Left lobe of liver (tissue), 2 donors: Measurements from ENCODE around the gene PUS7. TPM values are rescaled to one million over a fixed set of nuclear protein-coding genes. Genes with fewer than 3 reads are reported as not detected.
"Not testable (repeated sequence)": the region's sequence is repeated elsewhere in the genome, so short reads cannot be mapped to it uniquely, and the experiment has no call there.

Experiments
- ATAC-seq: fragments of 200-7000 bp; cut with Tn5 transposase; one replicate; pipeline ENCODE4 v1.9.1; 2020; ENCODE audit warnings: mild to moderate bottlenecking, moderate library complexity
- DNase-seq: peaks from one replicate; pipeline ENCODE4 v3.0.0-alpha.2; 2020; ENCODE audit warnings: low spot score
- total RNA-seq: library from RNA; stranded (reverse); gene quantifications from one replicate; pipeline ENCODE4 v1.2.1, GENCODE V29; 2021
- donor health status: DM: no; HTN: no; CAD: no; lungs with moderate emphysema.
- donor health status: DM: no; HTN: yes; CAD: no.

Gene PUS7, protein sequence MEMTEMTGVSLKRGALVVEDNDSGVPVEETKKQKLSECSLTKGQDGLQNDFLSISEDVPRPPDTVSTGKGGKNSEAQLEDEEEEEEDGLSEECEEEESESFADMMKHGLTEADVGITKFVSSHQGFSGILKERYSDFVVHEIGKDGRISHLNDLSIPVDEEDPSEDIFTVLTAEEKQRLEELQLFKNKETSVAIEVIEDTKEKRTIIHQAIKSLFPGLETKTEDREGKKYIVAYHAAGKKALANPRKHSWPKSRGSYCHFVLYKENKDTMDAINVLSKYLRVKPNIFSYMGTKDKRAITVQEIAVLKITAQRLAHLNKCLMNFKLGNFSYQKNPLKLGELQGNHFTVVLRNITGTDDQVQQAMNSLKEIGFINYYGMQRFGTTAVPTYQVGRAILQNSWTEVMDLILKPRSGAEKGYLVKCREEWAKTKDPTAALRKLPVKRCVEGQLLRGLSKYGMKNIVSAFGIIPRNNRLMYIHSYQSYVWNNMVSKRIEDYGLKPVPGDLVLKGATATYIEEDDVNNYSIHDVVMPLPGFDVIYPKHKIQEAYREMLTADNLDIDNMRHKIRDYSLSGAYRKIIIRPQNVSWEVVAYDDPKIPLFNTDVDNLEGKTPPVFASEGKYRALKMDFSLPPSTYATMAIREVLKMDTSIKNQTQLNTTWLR
- 4.9 TPM for total RNA-seq

DNA sequence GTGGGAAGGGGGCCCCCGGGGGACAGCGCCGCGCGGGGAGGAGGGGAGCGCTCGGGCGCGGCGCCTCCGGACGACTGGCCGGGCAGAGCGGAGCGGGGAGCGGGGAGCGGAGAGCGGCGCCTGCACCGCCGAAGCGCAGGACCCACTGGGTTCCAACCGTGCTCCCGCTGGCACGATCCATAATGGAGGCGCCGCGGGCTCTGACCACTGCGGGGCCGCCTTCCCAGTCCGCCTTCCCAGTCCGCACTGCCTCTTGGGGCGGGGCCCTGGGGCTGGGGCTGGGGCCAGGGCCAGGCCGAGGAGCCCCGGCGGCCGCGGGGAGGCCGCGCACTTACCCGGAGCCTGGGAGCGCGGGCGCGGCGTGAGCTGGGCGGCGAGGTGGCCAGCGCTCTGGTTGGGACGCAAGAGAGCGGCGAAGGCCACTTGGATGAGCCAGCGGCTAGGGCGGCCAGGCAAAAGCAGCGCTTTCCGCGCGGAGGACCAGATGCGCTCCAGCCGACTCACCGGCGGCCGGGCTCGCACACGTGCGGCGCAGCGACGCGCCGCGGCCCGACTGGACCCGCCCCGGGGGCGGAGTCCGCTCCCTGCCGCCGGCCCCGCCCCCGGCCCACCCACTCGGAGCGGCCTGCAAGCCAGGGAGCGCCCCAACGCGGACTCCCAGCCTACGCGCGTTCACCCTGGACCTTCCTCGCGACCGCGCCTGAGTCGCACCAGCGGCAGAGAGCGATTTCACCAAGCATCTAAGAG lies at the start of gene PUS7:
Gene PUS7 (minus strand): TSS at position 555 of the 747 bp plus-strand sequence. CDS start 13,759 bp downstream, outside the sequence.
- DNase-seq (peak; percentile 90), ATAC-seq (peak; percentile 93)

DNA sequence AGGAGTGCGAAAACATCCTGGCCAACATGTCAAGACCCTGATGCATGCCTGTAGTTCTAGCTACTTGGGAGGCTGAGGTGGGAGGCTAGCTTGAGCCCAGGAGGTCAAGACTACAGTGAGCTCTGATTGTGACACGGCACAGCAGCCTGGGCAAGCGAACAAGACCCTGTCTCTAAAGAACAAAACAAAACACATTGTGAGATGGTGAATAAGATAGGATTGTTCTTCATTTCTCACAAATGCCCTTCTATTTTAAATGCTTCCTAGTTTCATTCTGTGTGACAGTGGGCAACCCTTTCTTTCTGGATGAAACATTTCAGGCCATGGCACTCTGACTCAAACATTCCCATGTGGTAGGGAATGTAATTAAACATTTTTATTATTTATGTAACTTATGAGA lies 45.8 kb upstream of the PUS7 start:
- no peak for ATAC-seq
- no peak for DNase-seq

DNA sequence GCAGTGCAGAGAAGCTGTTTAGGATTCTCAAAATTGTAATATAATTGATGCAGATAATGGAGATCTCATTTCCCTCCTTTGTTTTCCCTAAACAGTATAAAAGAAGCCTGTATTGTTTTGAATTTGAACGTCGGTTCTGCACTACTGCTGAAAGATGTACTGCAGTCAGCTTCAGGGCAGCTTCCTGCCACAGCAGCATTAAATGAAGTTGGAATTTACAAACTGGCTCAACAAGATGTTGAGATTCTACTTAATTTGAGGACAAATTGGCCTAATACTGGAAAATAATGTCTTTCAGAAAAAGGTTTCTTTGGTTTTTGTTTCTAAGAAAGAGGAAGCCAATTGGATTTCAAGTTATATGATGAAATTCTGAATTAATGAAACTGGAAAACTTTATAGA lies 45.0 kb upstream of the PUS7 start:
- ATAC-seq (no peak), DNase-seq (no peak)

DNA sequence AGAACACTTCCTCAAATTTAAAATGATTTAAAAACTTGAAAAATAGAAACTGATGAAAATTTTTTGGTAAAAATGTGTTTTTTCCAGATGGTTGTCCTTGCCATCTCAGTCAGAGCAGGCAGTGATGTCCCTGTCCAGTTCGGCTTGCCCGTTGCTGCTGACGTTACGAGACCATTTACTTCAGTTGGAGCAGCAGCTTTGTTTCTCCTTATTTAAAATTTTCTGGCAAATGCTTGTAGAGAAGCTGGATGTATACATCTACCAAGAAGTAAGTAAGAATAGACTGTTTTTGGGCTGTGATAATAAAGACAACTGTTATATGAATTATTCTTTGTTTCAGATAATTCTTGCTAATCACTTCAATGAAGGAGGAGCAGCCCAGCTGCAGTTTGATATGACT lies 43.1 kb upstream of the PUS7 start:
- ATAC-seq (no peak), DNase-seq (no peak)

DNA sequence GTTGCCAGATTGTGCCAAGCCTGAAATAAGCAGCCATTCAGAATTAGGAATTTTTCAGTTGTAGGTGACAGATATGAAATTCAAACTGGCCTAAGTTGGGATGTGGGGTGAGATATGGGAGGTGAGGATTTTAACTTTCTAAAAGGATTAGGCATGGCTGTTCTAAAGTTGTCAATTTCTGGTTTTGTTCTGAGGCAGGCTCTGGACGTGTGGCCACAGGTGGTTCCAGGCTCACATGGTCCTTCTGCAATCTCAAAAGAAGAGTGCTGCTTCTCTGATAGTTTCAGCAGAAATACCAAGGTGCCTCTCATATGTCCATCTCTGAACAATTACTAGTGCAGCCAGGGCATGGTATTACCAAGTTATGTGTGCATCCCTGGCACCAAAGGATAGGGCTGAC lies 37.9 kb upstream of the PUS7 start:
- ATAC-seq, result no peak
- DNase-seq, result no peak

DNA sequence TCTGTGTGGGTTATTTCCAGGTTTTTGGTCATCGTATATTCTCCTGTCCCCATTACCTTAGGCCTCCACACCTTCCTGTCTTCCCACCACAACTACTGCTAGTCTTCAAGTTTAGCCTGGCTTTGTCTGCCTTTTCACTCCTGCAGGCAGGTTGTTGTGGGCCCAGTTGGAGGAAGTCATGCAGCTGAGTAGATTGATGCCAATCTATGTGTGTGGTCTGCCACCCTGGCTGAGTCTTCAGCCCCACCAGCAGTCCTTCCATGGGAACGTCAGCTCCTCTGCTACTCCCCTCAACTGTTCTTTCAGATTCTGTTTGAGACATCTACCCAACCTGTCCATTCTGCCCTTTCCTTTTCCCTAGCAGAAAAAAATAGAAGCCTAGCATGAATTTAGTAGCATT lies 16.3 kb upstream of the PUS7 start:
- no peak for DNase-seq
- ATAC-seq, result no peak

DNA sequence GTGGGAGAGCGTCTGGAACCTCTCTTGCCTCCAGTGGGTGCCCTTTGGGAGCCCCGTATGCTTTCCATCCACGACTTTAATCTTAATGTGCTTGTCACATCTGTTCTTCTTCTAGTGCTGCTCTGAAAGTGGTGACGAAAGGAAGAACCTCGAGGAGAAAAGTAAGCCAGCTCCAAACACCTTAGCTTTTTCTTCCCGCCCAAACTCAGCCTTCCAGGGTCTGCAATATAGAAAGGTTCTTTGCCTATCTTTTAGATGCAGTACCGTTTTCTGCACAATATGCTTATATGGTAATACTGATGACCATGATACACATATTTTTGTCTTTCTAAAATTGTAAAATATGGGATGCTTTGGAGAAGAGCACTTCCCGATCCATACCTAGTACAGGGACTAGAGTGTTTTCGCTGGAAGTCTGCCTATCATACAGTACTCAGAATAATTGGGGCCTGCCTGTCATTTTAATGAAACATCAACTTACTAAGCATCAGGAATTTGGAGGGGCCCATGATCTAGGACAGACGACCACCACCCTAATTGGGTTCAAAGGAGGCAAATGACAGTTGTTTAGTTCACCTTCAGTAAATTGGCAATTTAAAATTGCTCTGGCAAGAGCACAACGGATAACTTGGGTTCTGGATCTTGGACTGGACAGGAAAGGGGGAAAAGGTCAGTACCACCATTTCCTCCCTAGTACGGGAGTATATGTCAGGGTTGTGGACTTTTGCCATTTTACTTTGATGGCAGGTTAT lies 10.8 kb upstream of the PUS7 start:
- ATAC-seq (no peak), DNase-seq (no peak)

DNA sequence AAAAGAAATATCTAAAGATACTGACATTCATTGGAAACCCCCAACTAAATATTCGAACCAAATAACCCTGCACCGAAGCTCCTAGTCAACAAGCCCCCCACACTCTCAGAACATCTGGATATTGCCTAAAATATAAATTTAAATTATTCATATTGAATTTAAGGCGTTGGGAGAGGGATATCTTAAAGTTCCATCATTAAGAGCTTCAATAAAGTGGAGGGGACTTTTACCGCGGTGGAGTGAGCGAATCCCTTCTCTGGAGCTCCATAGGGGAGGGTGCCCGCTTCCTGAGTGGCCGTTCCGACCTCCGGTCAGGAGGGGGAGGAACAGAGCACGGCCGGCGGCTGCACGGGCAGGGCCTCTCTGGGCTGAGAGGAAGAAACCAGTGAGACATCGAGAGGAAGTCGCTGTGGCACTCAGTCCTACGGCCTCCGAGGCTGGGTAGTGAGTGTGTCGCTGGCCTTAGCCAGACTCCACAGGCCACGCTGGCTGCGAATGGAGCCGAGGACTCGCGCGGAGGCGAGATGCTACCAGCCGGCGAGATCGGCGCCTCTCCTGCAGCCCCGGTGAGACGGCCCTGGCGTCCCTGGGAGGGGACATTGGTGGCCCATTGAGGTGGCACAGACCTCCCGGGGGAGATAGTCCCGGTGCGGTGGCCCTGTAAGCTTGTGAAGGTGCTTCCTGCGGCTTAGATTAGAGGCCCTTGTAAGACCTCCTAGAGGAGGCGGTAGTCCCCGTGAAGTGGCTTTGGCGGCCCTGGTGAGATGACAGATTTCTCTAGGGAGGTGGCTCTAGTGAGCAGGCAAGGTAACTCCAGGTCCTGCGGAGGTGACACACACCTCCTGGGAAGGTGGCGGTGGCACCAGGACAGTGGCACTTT lies 10.0 kb upstream of the PUS7 start, which contains the start of gene RINT1:
Gene RINT1 (plus strand): TSS at position 410 of the 880 bp plus-strand sequence. CDS start 115 bp downstream, at position 525.
- ATAC-seq (peak; percentile 99), DNase-seq (peak; percentile 91)

DNA sequence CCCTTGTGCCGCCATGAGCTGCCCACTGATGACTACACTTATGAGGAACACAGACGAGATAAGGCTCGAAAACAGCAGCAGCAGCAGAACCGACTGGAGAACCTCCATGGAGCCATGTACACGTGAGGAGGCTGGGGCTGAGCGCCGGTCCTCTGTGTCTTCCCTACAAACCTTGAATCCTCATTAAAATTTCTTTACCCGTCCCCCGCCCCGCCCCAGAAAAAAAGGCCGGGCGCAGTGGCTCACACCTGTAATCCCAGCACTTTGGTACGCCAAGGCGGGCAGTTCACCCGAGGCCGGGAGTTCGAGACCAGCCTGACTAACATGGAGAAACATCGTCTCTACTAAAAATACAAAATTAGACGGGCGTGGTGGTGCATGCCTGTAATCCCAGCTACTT lies 8.5 kb upstream of the PUS7 start:
- no peak for ATAC-seq

DNA sequence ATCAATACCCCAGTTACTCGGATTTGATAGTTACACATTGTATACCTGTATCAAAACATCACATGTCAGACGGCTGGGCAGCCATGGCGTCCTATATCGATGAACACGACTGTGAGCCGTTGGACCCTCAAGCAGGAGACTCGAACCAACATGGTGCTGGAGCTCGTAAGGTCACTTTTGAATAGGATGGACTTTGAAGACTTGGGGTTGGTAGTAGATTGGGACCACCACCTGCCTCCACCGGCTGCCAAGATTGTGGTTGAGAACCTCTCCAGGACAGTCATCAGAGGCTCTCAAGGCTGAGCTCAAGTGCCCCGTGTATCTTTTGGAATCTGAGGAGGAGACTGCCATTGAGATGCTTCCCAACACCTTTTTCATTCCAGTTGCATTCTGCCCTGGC lies 8.1 kb upstream of the PUS7 start:
- DNase-seq, result no peak
- no peak for ATAC-seq

More for the DNA sequence above, 8.5 kb upstream of the PUS7 start:
- no peak for DNase-seq

DNA sequence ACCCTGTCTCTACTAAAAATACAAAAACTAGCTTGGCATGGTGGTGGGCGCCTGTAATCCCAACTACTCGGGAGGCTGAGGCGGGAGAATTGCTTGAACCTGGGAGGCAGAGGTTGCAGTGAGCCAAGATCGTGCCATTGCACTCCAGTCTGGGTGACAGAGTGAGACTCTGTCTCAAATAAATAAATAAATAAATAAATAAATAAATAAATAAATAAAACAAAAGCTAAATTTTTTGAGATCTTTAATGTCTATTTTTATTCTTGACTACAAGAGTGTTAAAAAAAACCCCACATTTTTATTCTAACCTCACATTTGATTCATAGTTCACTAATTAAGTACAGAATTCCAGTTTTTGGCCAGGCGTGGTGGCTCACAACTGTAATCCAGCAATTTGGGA lies 5.7 kb upstream of the PUS7 start:
- DNase-seq, ATAC-seq: not testable (repeated sequence)

DNA sequence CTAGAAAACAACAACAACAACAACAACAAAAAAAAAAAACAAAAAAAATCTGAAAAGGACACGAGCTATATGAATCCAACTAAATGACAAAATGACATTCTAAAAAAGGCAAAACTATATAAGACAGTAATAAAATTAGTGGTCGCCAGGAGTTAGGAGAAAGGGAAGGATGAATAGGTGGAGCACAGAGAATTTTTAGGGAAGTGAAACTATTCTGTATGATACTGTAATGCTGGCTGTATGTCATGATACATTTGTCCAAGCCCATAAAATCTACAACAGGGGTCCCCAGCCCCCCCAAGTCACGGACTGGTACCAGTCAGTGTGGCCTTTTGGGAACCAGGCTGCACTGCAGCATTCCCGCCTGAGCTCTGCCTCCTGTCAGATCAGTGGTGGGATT lies 2.8 kb upstream of the PUS7 start:
- DNase-seq, result no peak
- no peak for ATAC-seq

DNA sequence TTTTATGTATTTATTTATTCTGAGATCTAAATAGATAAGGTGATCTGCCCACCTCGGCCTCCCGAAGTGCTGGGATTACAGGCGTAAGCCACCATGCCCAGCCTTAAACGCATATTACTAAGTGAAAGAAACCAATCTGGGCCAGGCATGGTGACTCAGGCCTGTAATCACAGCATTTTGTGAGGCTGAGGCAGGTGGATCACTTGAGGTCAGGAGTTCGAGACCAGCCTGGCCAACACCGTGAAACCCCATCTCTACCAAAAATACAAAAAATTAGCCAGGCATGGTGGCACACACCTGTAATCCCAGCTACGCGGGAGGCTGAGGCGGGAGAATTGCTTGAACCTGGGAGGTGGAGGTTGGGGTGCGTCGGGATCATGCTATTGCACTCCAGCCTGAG lies 2.4 kb upstream of the PUS7 start:
- not testable (repeated sequence) for ATAC-seq, DNase-seq

DNA sequence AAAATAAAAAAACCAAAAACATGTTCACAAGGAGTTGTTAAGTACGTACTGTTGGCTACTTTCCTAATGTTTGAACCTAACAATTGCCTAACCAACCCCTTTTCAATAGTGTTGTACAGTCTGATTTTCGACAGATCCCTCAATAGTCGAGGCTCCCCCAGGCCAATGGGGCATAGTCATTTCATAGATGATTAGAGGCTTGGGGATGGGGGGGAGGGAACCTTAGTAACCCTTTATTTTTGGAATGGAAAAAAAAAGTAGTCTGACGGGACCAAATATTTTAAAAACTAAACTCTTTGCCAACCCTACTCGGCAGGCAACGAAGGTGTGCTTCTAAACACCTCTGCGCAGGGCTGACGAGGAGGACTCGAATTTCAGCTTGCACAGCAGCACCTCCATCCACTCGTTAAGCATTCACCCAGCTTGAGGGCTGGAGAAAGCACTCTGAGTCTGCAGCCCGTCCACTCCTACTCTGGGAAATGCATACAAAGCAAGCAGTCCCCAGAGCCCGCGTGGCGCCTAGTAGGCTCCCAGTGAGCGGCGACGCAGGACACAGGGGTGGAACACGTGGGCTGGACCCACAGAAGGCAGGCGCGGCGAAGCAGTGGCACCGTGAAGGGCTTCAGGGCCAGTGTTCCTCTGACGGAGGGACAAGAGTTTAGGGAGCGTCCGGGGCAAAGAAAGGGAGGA lies 899 bp downstream of the PUS7 start:
- ATAC-seq (peak; percentile 64), DNase-seq (peak; percentile 70)

DNA sequence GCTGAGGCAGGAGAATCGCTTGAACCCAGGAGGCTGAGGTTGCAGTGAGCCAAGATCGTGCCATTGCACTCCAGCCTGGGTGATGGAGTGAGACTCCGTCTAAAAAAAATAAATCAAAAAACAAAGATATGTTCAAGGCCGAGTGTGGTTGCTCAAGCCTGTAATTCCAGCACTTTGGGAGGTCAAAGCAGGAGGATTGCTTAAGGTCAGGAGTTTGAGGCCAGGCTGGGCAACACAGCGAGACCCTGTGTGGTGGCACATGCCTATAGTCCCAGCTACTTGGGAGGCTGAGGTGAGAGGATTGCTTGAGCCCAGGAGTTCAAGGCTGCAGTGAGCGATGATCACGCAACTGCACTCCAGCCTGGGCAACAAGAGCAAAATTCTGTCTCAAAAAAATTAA lies 1.5 kb downstream of the PUS7 start:
- not testable (repeated sequence) for DNase-seq, ATAC-seq

DNA sequence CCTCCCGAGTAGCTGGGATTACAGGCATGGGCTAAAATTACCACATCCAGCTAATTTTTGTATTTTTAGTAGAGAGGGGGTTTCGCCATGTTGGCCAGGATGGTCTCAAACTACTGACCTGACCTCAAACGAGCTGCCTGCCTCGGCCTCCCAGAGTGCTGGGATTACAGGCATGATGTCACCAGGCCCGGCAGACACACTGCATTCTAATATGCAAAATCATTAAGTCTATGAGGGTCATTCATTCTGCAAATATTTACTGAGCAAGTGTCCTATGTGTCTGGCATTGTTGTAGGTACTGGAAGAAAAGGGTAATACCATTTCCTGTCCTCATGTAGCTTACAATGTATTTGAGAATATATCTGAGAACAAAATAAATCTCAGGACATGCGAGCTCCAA lies 2.7 kb downstream of the PUS7 start:
- ATAC-seq (no peak), DNase-seq (no peak)

DNA sequence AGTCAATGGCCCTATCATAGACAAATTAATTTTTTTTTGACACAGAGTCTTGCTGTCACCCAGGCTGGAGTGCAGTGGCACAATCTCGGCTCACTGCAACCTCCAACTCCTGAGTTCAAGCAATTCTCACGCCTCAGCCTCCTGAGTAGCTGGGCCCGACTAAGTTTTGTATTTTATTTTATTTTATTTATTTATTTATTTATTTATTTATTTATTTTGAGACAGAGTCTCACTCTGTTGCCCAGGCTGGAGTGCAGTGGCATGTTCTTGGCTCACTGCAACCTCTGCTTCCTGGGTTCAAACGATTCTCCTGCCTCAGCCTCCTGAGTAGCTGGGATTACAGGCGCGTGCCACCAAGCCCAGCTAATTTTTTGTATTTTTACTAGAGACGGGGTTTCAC lies 6.5 kb downstream of the PUS7 start:
- not testable (repeated sequence) for ATAC-seq, DNase-seq

DNA sequence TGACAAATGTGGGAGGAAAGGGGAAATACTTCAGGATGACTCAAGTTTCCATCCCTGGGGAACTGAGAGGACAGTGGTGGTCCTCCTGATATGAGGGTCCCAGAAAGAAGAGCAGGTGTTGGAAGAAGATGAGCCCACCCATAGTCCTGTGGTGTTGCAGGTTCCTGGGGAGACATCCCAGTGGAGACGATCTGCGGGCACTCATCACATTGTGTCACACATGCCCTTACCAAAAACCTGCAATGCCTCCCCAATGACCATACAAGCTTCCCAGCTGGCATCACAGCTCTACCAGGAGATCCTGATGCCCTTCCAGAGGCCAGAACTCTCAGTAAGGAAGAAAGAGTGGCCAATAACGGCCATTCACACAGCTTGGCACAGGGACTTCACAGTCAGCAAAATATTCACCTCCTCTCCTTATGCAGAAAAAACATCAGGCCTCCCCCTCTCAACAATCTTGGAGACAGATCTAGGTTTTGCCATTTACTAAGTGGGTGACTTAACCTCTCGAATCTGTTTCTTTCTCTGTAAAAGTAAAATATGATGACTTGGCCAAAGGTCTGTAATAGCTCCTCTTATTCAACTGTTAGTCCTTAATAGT lies 9.0 kb downstream of the PUS7 start:
- ATAC-seq, result no peak
- no peak for DNase-seq

DNA sequence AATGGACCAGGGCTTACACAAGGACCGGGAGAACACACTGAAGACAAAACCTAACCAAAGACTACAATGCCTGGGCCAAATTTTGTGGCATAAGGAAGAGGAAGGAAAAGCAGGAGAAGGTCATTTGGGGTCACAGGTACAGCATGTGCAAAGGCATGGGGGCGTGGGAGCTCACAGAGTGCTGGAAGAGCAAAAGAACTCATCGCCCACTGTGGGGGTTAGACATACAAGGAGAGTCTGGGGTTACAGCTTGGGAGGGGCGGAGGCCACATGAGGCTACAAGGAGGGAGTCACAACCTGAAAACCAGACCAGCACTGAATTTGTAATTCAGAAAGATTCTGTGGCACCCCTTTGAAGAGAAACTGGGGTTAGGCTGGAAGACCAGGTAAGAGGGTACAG lies 9.7 kb downstream of the PUS7 start:
- DNase-seq (no peak), ATAC-seq (no peak)
